C4-2B (cell line): ENCODE measurements around the gene NUCKS1.

Experiments
- H3K27ac ChIP-seq: fragments of 450-650 bp; 2 replicates; pipeline ENCODE4 v1.5.1; 2017
- ZFX ChIP-seq: fragments of 450-650 bp; IDR thresholded peaks from 2 replicates; pipeline ENCODE4 v1.6.1; 2017
- TF ChIP-seq, protein P1 (sequence below): fragments of 450-650 bp; conservative IDR thresholded peaks from 2 replicates; pipeline ENCODE4 v1.5.1; 2017; ENCODE audit warnings: mild to moderate bottlenecking

Gene NUCKS1

DNA sequence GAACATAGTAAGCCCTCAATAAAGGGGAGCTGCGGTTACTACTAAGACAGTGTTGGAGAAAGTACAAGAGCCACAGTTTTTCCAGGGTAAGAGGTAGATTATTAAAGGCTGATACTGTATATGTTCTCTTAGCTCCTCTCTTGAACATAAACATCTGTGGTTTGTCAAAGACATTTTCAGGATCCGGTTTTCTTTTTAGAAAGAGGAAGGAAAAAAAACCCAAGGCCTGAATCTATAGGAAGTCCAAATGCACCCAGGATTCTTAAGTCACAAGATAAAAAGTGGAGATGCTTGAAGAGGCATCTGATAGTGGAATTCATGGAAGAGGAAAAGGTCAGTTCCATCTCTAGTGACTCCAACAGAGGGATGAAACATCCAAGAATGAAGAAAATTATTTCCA is 45.1 kb downstream of the NUCKS1 start:
- TF ChIP-seq, protein P1, sequence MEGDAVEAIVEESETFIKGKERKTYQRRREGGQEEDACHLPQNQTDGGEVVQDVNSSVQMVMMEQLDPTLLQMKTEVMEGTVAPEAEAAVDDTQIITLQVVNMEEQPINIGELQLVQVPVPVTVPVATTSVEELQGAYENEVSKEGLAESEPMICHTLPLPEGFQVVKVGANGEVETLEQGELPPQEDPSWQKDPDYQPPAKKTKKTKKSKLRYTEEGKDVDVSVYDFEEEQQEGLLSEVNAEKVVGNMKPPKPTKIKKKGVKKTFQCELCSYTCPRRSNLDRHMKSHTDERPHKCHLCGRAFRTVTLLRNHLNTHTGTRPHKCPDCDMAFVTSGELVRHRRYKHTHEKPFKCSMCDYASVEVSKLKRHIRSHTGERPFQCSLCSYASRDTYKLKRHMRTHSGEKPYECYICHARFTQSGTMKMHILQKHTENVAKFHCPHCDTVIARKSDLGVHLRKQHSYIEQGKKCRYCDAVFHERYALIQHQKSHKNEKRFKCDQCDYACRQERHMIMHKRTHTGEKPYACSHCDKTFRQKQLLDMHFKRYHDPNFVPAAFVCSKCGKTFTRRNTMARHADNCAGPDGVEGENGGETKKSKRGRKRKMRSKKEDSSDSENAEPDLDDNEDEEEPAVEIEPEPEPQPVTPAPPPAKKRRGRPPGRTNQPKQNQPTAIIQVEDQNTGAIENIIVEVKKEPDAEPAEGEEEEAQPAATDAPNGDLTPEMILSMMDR: no peak
- TF ChIP-seq ZFX: no peak

DNA sequence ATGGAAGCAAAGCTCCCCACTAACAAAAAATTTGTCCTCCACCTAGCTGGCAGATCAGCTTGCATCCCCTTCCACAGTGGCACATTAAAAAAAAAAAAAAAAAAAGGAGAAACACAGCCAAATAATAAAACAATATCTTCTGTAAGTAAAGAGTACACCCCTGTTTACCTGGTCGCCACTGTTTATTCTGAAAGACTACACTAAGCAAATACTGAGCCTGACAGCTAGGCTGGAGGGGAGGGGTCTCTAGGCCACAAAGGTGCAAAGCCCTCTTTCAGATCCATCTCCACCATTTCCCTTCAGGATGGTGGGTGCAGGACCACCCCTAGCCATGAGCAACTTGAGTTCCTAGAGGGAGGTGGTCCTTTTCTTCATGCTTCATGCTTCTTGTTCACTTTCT is 46.9 kb downstream of the NUCKS1 start:
- TF ChIP-seq, protein P1: no peak
- no peak for TF ChIP-seq ZFX
- peak overlapping the region; percentile 100 for H3K27ac ChIP-seq

More for the DNA sequence above, 45.1 kb downstream of the NUCKS1 start:
- peak overlapping the region; percentile 100; the same call in 1 of the 2 replicates for H3K27ac ChIP-seq

DNA sequence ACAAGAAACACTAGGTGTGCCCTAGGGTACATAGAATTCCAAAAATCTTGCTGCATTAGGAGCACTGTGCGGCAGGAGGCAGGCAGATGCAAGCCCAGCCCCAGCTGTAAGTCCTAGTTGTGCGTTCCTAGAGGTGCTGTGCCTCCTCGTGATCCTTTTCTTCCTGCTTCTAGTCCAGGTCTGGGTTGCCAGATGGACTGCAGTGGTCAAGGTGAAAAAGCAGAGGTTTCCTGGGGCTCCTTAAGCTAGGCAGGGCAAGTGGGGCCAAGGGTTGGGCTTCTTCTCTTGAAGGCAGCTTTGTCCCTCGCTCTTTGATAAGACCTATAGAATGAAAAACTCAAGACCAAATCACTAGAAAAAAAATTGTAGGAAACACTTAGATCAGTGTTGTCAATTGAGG is 48.1 kb downstream of the NUCKS1 start:
- peak overlapping the region; percentile 100 for H3K27ac ChIP-seq
- TF ChIP-seq ZFX: no peak
- TF ChIP-seq, protein P1: no peak

DNA sequence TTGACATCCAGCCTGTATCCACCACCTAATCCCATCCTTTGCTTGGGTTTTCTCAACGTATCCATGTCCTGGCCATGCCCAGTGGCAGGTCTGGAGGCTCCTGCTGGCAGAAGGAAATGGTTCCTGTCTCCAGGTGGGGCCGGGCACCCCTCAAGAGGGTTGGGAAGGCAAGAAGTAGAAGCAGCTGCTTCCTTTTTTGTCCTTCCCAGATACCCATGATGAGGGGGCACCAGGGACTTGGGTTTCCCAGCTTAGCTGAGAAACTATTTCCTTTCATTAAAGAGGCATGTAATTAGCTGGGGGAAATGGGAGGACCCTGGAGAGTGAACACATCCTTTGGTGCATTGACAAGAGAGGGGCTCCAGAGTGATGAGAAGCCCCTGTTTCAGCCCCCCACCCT is 48.6 kb downstream of the NUCKS1 start:
- no peak for TF ChIP-seq ZFX
- TF ChIP-seq, protein P1: no peak
- H3K27ac ChIP-seq: peak overlapping the region; percentile 100

DNA sequence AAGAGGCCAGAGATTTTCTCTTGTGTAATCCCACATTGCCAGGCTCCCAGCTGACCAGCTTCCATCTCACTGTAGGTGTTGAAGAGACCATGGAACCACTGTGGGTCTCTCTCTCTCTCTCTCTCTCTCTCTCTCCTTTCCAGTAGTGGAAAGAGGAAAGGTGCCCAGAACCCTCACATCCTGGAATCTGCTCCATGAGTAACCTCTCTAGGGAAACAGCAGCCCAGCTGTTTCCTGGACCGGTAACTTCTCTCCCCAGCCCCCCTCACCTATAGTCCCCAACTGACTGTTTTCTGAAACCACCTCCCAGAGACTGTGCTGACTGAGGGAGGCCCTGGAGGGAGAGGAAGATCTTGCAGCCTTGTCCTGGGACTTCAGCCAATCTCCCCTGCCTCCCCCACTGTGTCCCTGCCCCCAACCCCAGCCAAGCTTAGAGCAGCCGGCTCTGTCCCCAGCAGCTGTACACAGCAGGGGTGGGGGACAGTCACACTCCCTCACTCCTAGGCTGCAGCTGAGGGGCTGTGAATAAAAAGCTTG is 49.0 kb downstream of the NUCKS1 start:
- H3K27ac ChIP-seq: peak overlapping the region; percentile 100
- TF ChIP-seq, protein P1: no peak
- no peak for TF ChIP-seq ZFX

DNA sequence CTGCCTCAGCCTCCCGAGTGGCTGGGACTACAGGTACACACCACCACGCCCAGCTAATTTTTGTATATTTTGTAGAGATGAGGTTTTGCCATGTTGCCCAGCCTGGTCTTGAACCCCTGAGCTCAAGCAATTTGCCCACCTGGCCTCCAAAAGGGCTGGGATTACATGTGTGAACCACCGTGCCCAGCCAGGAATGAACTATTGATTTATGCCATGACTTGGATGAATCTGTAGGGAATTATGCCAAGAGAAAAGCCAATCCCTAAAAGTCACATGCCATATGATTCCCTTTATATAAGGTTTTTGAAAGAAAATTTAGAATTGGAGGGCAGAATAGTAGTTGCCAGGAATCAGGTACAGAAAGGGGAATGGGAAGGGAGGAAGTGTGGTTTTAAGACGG is 50.6 kb downstream of the NUCKS1 start:
- H3K27ac ChIP-seq: peak overlapping the region; percentile 100
- TF ChIP-seq, protein P1: no peak
- no peak for TF ChIP-seq ZFX

DNA sequence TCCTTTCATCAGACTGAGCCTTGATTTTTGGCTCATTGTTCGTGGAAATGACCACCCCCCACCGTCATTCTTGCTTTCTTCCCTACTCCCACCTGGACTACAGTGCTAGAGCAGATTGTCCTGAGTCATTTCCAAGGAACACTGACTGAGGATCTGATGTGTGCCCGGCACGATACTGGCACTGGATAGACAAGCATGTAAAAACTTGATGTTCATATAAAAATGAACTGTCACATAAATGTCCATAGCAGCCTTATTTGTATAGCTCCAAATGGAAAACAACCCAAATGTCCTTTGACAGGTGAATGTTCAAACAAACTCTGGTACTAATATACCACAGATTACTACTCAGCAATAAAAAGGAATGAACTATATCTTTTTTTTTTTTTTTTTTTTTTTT is 51.1 kb downstream of the NUCKS1 start:
- peak overlapping the region; percentile 100 for H3K27ac ChIP-seq
- no peak for TF ChIP-seq ZFX
- TF ChIP-seq, protein P1: no peak
